AG08396 (cell line): ENCODE results near the gene LCE1A.

ENCODE experiments used
- DNase-seq: peaks from one replicate; pipeline ENCODE4 v3.0.0; 2012; ENCODE audit warnings: low spot score, mixed read lengths

Gene LCE1A

GRCh38 chr1:152827173-152827572 is at the start of gene LCE1A:
Gene LCE1A, plus strand, starts transcription at chr1:152827473. Its CDS starts 0 bp downstream, at chr1:152827473.
- DNase-seq: no peak

- peak; percentile 51 for DNase-seq
Measured at GRCh38 chr1:152777510-152778137, 49.6 kb upstream of the LCE1A start.

GRCh38 chr1:152783095-152783494 is 44.2 kb upstream of the LCE1A start:
- DNase-seq: no peak

GRCh38 chr1:152786077-152786476 is 41.2 kb upstream of the LCE1A start, which contains the start of gene LCE1E:
Gene LCE1E, plus strand, starts transcription at chr1:152786257. Its CDS starts 1,043 bp downstream, at chr1:152787300.
- no peak for DNase-seq

- DNase-seq: no peak
Measured at GRCh38 chr1:152795686-152796085, 31.6 kb upstream of the LCE1A start.

GRCh38 chr1:152796421-152796820 is 30.9 kb upstream of the LCE1A start, which contains the start of gene LCE1D:
Gene LCE1D, plus strand, starts transcription at chr1:152796721. Its CDS starts 1,074 bp downstream, at chr1:152797795.
- no peak for DNase-seq

- DNase-seq: no peak
Measured at GRCh38 chr1:152801333-152801732, 25.9 kb upstream of the LCE1A start.

- DNase-seq: no peak
Measured at GRCh38 chr1:152806576-152806975, 20.7 kb upstream of the LCE1A start, which contains the start of gene LCE1C. Gene LCE1C, minus strand, starts transcription at chr1:152806651. Its CDS starts 1,173 bp downstream, at chr1:152805478.

GRCh38 chr1:152811050-152811449 is 16.2 kb upstream of the LCE1A start:
- no peak for DNase-seq

GRCh38 chr1:152811671-152812070 is 15.6 kb upstream of the LCE1A start, which contains the start of gene LCE1B:
Gene LCE1B, plus strand, starts transcription at chr1:152811971. Its CDS starts 476 bp downstream, at chr1:152812447.
- no peak for DNase-seq

GRCh38 chr1:152817309-152817708 is 10.0 kb upstream of the LCE1A start:
- no peak for DNase-seq

GRCh38 chr1:152823294-152823693 is 4.0 kb upstream of the LCE1A start:
- no peak for DNase-seq

GRCh38 chr1:152824964-152825363 is 2.3 kb upstream of the LCE1A start:
- DNase-seq: no peak

- DNase-seq: no peak
Measured at GRCh38 chr1:152836870-152837269, 9.6 kb downstream of the LCE1A start.

- no peak for DNase-seq
Measured at GRCh38 chr1:152842556-152842955, 15.3 kb downstream of the LCE1A start, which contains the start of gene LCE6A. Gene LCE6A, plus strand, starts transcription at chr1:152842856. Its CDS starts 665 bp downstream, at chr1:152843521.

- DNase-seq: no peak
Measured at GRCh38 chr1:152855661-152856060, 28.4 kb downstream of the LCE1A start.

GRCh38 chr1:152858062-152858461 is 30.8 kb downstream of the LCE1A start:
- no peak for DNase-seq

- DNase-seq: no peak
Measured at GRCh38 chr1:152859696-152860095, 32.4 kb downstream of the LCE1A start, which contains the start of gene LCE7A. Gene LCE7A, plus strand, starts transcription at chr1:152859996. Its CDS starts 702 bp downstream, at chr1:152860698.

GRCh38 chr1:152860129-152860528 is 32.9 kb downstream of the LCE1A start:
- DNase-seq: no peak

- no peak for DNase-seq
Measured at GRCh38 chr1:152861374-152861773, 34.1 kb downstream of the LCE1A start.

GRCh38 chr1:152864443-152864842 is 37.2 kb downstream of the LCE1A start:
- no peak for DNase-seq

GRCh38 chr1:152866321-152866720 is 39.0 kb downstream of the LCE1A start:
- DNase-seq: no peak

GRCh38 chr1:152869808-152870419 is 42.6 kb downstream of the LCE1A start:
- DNase-seq: peak; percentile 82
